SH-SY5Y (cell line): ENCODE measurements around the gene FMNL2.

ENCODE experiments used
- GATA2 ChIP-seq: IDR thresholded peaks from 2 replicates; pipeline ENCODE4 v1.6.1; 2011; ENCODE audit warnings: mild to moderate bottlenecking, low read depth, low read length
- GATA3 ChIP-seq: IDR thresholded peaks from 2 replicates; pipeline ENCODE4 v1.6.1; 2011; ENCODE audit warnings: low read depth, mild to moderate bottlenecking, low read length, moderate library complexity

The FMNL2 gene

GRCh38 chr2:152580714-152581113 lies 245.7 kb downstream of the FMNL2 start:
- TF ChIP-seq GATA3 (no peak), GATA2 (no peak)

DNA sequence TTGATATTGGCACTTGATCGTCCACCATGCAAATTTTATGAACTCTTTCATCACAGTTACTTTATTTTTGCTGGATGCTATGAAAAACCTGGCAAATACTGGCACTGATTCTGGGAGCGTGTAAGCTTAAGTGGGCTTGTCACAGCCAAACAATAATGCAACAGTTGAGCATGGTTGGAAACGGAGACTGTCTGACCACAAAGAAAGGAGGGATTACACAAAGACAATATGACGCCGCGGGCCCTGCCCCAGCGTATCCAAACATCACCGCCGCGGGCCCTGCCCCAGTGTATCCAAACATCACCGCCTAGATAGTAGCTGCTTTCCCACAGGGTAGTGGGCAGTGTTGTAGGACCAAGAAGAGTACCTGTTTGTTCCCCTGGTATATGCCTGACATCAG lies 246.4 kb downstream of the FMNL2 start:
- TF ChIP-seq GATA3 = no peak
- TF ChIP-seq GATA2 = no peak

- TF ChIP-seq GATA3 = no peak
- TF ChIP-seq GATA2 = no peak
These were observed 247.1 kb downstream of the FMNL2 start for GRCh38 chr2:152582081-152582480.

DNA sequence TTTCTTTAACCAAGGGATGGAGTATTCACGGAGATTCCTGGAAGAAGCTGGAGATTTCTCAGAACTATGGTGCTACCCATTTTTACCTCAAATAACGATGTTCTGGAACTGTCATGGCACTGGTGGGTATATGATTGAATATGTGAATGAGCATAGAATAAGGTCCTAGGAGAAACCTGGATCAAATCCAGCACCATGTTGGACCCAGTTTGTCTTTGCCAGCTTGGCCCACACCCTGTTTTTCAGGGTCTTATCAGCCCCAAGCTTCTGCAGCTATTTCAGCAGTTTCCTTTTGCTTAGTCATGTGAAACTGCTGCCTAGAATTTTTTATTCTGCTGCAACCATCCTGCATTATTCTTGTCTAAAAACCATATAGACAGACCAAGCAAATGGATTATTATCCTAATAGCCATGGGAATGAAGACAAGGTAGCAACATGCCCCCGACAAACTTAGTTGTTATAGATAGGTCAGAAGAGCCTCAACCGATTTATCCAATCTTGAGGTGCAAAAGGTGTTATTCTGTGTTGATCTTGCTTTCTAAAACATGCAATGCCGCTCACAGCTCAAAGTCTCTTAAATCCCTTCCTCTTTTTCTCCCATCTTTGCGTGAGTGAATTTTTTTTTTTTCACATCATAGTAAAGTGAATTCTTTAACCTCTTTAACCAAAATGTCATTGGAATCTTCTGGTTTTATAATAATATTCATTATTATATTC lies 248.7 kb downstream of the FMNL2 start:
- TF ChIP-seq GATA3 = no peak

DNA sequence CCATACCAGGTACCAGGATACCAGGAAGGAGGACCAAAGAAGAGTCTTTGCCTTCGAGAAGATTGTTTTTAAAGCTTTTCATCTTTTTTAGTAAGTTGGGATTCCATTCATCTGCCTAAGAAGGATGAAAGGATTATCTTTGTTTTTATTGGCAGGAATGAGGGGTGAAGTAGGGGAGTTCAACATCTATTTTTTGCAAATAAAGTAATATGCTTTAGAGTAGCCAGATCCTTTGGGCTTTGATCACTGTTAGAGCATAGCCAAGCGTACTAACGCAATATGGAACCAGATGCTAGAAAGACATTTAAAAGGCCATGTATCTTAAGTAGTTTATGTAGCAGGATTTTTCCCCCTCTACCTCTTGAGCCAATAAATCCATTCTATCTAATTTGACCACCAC lies 249.3 kb downstream of the FMNL2 start:
- TF ChIP-seq GATA3 = no peak
- no peak for TF ChIP-seq GATA2

- TF ChIP-seq GATA2 = no peak
- no peak for TF ChIP-seq GATA3
These were observed 251.0 kb downstream of the FMNL2 start for GRCh38 chr2:152585830-152586484.

DNA sequence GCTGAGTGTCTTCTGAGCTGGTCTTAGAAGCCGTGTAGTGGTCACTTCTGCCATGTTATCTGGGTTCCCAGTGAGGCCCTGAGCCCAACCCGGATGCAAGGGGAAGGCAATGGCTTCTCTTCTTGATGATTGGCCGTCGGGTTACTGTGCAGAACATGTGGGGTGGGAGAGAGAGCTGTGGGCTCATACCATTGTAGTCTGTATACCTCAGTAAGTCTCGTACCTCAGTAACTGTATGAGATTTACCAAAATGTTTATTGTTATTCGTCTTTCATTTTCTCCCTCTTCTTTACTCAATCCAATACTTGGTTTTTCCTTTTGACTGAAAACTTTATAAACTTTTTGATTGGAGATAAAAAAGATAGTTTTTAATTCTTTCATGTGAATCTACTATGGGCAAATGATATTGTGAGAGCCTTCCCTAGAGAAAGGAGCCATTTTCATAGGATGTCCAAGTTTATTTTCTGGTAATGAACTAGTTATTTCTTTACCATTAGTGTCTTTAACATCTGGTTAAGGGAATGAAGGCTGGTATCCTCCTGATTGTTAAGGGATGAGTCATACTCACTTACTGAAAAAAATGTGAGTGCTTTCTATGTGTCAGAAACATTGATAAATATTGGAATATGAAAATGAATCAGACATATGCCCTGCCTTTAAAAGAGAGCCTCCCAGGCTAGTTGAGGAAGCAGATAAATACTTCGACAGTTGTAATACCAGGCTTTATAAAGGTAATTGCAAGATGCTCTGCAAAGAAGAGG lies 252.4 kb downstream of the FMNL2 start:
- TF ChIP-seq GATA2 (no peak), GATA3 (no peak)

- TF ChIP-seq GATA3 (no peak), GATA2 (no peak)
These were observed 254.0 kb downstream of the FMNL2 start for GRCh38 chr2:152588998-152589397.

- TF ChIP-seq GATA2 = no peak
- TF ChIP-seq GATA3 = no peak
These were observed 259.2 kb downstream of the FMNL2 start for GRCh38 chr2:152594022-152594766.

GRCh38 chr2:152594792-152595191 lies 259.8 kb downstream of the FMNL2 start:
- no peak for TF ChIP-seq GATA2
- TF ChIP-seq GATA3 = no peak

DNA sequence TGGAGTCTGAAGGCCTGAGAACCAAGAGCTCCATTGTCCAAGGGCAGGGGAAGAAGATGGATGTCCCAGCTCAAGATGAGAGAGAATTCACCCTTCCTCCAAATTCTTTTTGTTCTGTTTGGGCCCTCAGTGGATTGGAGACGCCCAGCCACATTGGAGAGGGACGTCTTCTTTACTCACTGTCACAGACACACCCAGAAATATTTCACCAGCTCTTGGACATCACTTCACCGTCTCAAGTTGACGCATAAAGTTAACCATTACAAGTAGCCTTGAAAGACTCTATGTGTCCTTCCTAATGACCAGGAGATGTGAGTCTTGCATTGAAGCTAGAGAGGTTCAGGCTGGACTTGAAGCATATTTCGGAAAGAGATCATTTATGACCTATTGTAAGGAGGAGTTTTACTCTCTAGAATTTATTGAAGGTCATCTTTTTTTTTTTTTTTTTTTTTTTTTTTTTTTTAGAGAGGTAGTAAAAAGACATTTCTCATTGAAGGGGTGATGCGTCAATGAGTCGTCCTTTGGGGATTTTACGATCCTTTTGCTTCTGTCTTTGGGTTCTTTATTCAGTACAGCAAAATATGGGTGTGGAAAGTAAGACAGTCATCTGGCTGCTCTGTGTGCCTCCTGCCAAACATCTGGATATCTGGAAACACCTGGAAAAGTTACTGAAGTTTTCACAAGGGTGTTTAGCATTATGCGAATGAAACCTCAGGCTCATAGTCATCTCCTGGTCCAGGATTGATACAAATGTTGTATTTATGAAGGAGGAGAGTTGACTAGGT lies 264.2 kb downstream of the FMNL2 start:
- no peak for TF ChIP-seq GATA2
- TF ChIP-seq GATA3 = no peak

DNA sequence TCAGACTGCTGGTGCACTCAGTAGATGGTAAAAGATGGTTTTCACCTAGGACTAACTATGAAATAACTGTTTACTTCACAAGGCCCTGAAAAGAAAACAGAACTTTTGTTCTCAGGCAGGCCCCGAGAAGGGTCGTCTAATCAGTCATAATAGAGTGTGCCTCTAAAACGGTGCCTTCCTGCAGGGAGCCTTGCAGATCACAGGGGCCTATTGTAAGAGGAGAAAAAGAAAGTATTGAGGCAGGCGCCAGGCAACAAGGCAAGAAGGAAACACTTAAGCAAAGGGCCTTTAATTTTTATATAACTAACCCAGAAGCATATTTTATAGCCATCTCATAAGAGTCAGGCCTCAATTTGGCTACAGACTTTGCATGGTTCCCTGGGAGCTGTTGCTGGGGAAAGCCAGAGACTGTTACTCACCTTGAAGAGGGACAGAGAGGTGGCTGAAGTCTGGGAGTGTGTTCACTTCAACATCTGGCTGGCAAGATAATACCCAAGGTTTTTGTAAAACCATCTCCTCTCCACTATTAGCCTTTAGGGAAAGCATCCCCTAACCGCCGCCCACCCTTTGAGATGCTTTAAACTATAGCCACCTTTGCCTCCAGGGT lies 265.2 kb downstream of the FMNL2 start:
- TF ChIP-seq GATA3 (no peak), GATA2 (no peak)

GRCh38 chr2:152600697-152601096 lies 265.7 kb downstream of the FMNL2 start:
- TF ChIP-seq GATA3 (no peak), GATA2 (no peak)

- TF ChIP-seq GATA3 = no peak
- no peak for TF ChIP-seq GATA2
These were observed 267.8 kb downstream of the FMNL2 start for GRCh38 chr2:152602750-152603149.

GRCh38 chr2:152603166-152603565 lies 268.2 kb downstream of the FMNL2 start:
- no peak for TF ChIP-seq GATA3
- TF ChIP-seq GATA2 = no peak
